ENCODE measurements around the gene DAB2.
A peak's percentile ranks its signal among the peaks of the same experiment; 100 is the strongest.

The DAB2 gene

DNA sequence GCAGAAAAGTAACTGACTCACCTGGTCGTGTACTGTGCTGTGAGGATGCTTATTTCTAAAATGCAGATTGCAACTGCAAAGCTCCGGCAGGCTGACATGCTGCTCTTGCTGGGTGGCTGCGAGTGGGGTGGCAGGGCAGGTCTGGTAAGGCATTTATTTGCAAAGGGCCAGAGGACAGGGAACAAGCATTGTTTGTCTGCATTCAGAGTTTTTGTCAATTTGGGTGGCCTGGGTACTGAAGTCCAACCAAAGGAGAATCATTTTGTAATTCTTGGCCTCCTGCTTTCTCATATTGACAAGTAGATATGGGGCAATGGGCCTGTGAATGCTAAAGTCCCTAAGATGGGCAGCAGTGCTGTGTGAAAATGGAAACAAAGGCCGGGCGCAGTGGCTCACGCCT, 60.4 kb downstream of the DAB2 start, which contains the start of gene C9:
C9 (minus strand) TSS at position 129 of the 400 bp plus-strand sequence; CDS start at position 98, 31 bp downstream.
- no peak within 1 kb of the TSS for H3K27ac ChIP-seq
- no peak for DNase-seq (ENCODE audit: low spot score)
- ChIA-PET CTCF (no interaction called here), POLR2A (ENCODE audit: low non-redundant PET) (no interaction called here)
- TF ChIP-seq, protein P1, sequence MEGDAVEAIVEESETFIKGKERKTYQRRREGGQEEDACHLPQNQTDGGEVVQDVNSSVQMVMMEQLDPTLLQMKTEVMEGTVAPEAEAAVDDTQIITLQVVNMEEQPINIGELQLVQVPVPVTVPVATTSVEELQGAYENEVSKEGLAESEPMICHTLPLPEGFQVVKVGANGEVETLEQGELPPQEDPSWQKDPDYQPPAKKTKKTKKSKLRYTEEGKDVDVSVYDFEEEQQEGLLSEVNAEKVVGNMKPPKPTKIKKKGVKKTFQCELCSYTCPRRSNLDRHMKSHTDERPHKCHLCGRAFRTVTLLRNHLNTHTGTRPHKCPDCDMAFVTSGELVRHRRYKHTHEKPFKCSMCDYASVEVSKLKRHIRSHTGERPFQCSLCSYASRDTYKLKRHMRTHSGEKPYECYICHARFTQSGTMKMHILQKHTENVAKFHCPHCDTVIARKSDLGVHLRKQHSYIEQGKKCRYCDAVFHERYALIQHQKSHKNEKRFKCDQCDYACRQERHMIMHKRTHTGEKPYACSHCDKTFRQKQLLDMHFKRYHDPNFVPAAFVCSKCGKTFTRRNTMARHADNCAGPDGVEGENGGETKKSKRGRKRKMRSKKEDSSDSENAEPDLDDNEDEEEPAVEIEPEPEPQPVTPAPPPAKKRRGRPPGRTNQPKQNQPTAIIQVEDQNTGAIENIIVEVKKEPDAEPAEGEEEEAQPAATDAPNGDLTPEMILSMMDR (conservative IDR thresholded peaks at IDR 0.05; ENCODE audit: low read depth), result no peak

- TF ChIP-seq, protein P1 (conservative IDR thresholded peaks at IDR 0.05; ENCODE audit: low read depth), result no peak
- POLR2A ChIA-PET (ENCODE audit: low non-redundant PET), result no interaction called here
- DNase-seq (ENCODE audit: low spot score), result no peak
- CTCF ChIA-PET, result interaction anchor here (1.4 kb wide), 1 partner anchor 13 kb away, joined by 4 read pairs; no protein-coding TSS in a partner anchor
- no peak overlapping the region for H3K27ac ChIP-seq
Measured at GRCh38 chr5:39363217-39363616, 61.6 kb downstream of the DAB2 start.

DNA sequence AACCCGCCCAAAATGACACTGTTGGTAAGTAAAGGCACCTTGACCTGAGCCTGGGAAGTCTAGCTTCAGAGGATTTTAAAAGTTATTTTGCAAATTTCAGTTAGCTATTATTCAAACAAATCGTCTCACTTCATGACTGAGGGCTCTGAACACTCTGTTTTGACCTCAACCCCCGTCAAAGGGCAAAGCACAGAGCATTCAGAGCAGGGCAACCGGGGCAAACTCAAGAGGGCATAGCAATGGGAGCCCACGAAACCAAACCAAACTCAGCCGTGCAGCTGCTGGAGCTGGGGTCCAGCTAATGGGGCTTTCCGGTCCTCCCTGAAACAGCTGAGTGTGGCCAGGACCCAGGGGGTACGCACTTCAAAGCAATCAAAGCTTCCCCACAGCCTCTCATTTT, 62.1 kb downstream of the DAB2 start:
- ChIA-PET POLR2A (ENCODE audit: low non-redundant PET) (no interaction called here), CTCF (interaction anchor here (0.5 to 1.4 kb wide), 2 partner anchors 13 to 359 kb away, joined by 3 to 4 read pairs; no protein-coding TSS in a partner anchor)
- DNase-seq (ENCODE audit: low spot score), result no peak
- H3K27ac ChIP-seq, result no peak overlapping the region
- TF ChIP-seq, protein P1 (conservative IDR thresholded peaks at IDR 0.05; ENCODE audit: low read depth), result no peak

DNA sequence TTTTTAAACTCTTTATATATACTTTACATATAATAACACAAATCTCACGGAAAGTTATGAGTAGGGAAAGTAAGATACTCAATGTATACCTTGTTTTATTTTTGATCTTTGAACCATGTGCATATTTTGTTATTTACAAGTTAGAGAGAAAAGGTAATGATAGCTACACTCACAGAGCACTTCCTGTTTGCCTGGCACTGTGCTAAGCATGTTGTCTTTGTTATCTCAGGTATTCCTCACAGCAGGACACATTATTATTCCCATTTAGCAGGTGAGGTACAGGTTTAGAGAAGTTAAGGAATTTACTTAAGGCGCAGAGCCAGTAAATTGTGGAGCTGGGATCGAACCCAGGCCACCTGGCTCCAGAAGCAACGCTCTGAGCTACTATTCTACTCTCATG, 63.5 kb downstream of the DAB2 start:
- H3K27ac ChIP-seq, result no peak overlapping the region
- TF ChIP-seq, protein P1 (conservative IDR thresholded peaks at IDR 0.05; ENCODE audit: low read depth), result no peak
- CTCF ChIA-PET, result no interaction called here
- no peak for DNase-seq (ENCODE audit: low spot score)
- POLR2A ChIA-PET (ENCODE audit: low non-redundant PET), result no interaction called here

GRCh38 chr5:39360471-39361111, 64.2 kb downstream of the DAB2 start:
- ChIA-PET CTCF (interaction anchor here (0.6 kb wide), 1 partner anchor 245 kb away, joined by 3 read pairs; no protein-coding TSS in a partner anchor), POLR2A (ENCODE audit: low non-redundant PET) (no interaction called here)
- TF ChIP-seq, protein P1 (conservative IDR thresholded peaks at IDR 0.05; ENCODE audit: low read depth), result no peak
- peak; percentile 38 for DNase-seq (ENCODE audit: low spot score)
- H3K27ac ChIP-seq, result no peak overlapping the region

DNA sequence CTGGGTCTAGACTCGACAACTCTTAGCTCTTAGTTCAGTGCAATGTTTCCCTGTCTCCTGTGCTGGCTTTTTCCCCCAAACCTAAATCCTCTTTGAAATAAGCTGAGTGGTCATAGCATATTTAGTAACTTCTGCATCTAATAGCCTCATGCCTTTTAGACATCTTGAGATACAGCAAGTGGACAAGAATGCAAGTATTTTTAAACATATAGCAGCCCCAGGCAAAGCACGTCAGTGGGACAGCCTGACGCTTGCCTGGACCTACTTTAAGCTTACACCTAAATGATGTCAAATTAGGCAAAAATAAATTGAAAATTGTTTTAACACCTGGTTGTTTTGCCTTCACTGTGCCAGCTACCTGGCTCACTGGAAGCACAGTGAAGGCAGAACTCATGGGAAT, 68.5 kb downstream of the DAB2 start:
- ChIA-PET CTCF (no interaction called here), POLR2A (ENCODE audit: low non-redundant PET) (no interaction called here)
- DNase-seq (ENCODE audit: low spot score), result no peak
- TF ChIP-seq, protein P1 (conservative IDR thresholded peaks at IDR 0.05; ENCODE audit: low read depth), result no peak
- no peak overlapping the region for H3K27ac ChIP-seq

All from RWPE1 (cell line).